HepG2 (cell line): Measurements from ENCODE around the gene UBE3B. TPM values are rescaled to one million over a fixed set of nuclear protein-coding genes. Genes with fewer than 3 reads are reported as not detected.

Experiments used
- CENPBD1 ChIP-seq: sonication (generic); formaldehyde crosslinking; IDR thresholded peaks from 2 replicates; pipeline ENCODE4 v1.8.0; 2022; ENCODE audit warnings: missing genetic modification reagents, low read depth, mild to moderate bottlenecking, borderline replicate concordance
- ELF1 ChIP-seq: sonication (generic); formaldehyde crosslinking; IDR thresholded peaks from 2 replicates; pipeline ENCODE4 v1.4.0; 2020; ENCODE audit warnings: missing genetic modification reagents
- ETV5 ChIP-seq: IDR thresholded peaks from 2 replicates; pipeline ENCODE4 v1.6.1; 2018; ENCODE audit warnings: missing biosample characterization, missing genetic modification reagents, inconsistent platforms, borderline replicate concordance
- FOXO1 ChIP-seq: sonication (generic); formaldehyde crosslinking; IDR thresholded peaks from 2 replicates; pipeline ENCODE4 v1.4.0; 2020; ENCODE audit warnings: missing genetic modification reagents
- IKZF5 ChIP-seq: IDR thresholded peaks from 2 replicates; pipeline ENCODE4 v1.6.1; 2018; ENCODE audit warnings: missing genetic modification reagents, mild to moderate bottlenecking, missing compliant biosample characterization
- NAIF1 ChIP-seq: sonication (generic); formaldehyde crosslinking; IDR thresholded peaks from 2 replicates; pipeline ENCODE4 v1.5.0; 2020; ENCODE audit warnings: mild to moderate bottlenecking, missing genetic modification reagents, borderline replicate concordance
- POGK ChIP-seq: sonication (generic); formaldehyde crosslinking; conservative IDR thresholded peaks from 2 replicates; pipeline ENCODE4 v1.8.0; 2022; ENCODE audit warnings: mild to moderate bottlenecking, moderate library complexity, missing genetic modification reagents
- ZNF207 ChIP-seq: fragments of 450-650 bp; IDR thresholded peaks from 2 replicates; pipeline ENCODE4 v1.6.1; 2016; ENCODE audit warnings: antibody characterized with exemption, borderline replicate concordance
- ZNF382 ChIP-seq: sonication (generic); formaldehyde crosslinking; IDR thresholded peaks from 2 replicates; pipeline ENCODE4 v1.5.0; 2020; ENCODE audit warnings: missing genetic modification reagents, mild to moderate bottlenecking, borderline replicate concordance
- ZNF614 ChIP-seq: IDR thresholded peaks from 2 replicates; pipeline ENCODE4 v1.6.1; 2018; ENCODE audit warnings: missing biosample characterization, missing genetic modification reagents, inconsistent platforms, borderline replicate concordance
- polyA plus RNA-seq, 8 experiments: library from polyadenylated mRNA; depleted of rRNA in 3 of 8; stranded (reverse) in 7 of 8; unstranded in 1 of 8; fragments of >200 nt; fragmentation: Illumina TruSeq in 4 of 8; extraction: Trizol in 4 of 8; gene quantifications; 2 replicates each; pipeline versions ENCODE4 v1.2.1 to v1.2.3, GENCODE V29; 2011 to 2016; ENCODE audit warnings: low read depth in 4 of 8, missing spikeins in 1 of 8, mixed read lengths in 1 of 8; ENCODE audit not compliant: insufficient read depth in 1 of 8
- total RNA-seq, 5 experiments: library from RNA; depleted of rRNA; stranded (reverse); fragments of >200 nt; fragmentation: Illumina TruSeq; extraction: Trizol; gene quantifications; 2 replicates each; pipeline ENCODE4 v1.2.3, GENCODE V29; 2016; ENCODE audit warnings: low read depth in 1 of 5
- TF ChIP-seq, protein P1 (sequence below): fragments of 450-650 bp; IDR thresholded peaks from 2 replicates; pipeline ENCODE4 v1.6.1; 2017
- TF ChIP-seq, protein P2 (sequence below): sonication (generic); formaldehyde crosslinking; IDR thresholded peaks from 2 replicates; pipeline ENCODE4 v1.5.0; 2020; ENCODE audit warnings: mild to moderate bottlenecking, missing genetic modification reagents, borderline replicate concordance

The UBE3B gene
- total and polyA plus RNA-seq, 2 of the 13 experiments (the other 11 are each of a cell fraction or from before 2014, with no cell fraction given) = 22.7 to 25.3 TPM

DNA sequence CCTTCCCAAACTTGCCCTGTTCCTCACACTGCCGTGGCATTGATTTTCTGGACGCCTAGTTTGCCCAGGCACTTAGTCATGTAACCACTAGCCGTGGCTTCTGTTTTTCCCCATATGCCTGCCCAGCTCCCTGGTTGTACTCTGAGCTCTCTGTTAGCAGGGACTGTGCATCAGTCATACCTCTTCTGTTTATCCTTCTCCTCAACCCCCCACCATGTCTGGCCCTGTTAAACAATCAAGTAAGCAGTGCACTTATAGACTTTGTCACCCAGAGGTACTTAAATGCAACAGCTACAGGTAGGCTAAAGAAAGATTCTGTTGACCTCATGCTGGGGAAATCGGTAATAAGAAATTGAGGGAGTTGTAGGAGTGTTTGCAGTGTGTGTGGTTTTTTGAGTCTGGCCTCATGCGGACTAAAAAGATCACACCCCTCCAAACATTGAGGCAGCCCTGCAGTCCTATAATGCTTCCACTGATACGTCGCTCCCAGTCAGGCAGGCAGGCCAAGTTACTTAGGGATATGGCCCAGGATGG, 17.0 kb downstream of the UBE3B start (continued):
- TF ChIP-seq, protein P1, sequence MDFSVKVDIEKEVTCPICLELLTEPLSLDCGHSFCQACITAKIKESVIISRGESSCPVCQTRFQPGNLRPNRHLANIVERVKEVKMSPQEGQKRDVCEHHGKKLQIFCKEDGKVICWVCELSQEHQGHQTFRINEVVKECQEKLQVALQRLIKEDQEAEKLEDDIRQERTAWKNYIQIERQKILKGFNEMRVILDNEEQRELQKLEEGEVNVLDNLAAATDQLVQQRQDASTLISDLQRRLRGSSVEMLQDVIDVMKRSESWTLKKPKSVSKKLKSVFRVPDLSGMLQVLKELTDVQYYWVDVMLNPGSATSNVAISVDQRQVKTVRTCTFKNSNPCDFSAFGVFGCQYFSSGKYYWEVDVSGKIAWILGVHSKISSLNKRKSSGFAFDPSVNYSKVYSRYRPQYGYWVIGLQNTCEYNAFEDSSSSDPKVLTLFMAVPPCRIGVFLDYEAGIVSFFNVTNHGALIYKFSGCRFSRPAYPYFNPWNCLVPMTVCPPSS = no peak
- no peak for TF ChIP-seq CENPBD1 (CRISPR knock-in tag)
- TF ChIP-seq NAIF1 (CRISPR knock-in tag) = no peak
- TF ChIP-seq IKZF5 (CRISPR knock-in tag) = no peak
- TF ChIP-seq POGK (CRISPR knock-in tag) = no peak
- TF ChIP-seq FOXO1 (CRISPR knock-in tag) = peak; percentile 48; the same call in 1 of the 2 replicates
- TF ChIP-seq ELF1 (CRISPR knock-in tag) = no peak
- peak; percentile 24; the same call in 1 of the 2 replicates for TF ChIP-seq ZNF614 (CRISPR knock-in tag)
- TF ChIP-seq, protein P2, sequence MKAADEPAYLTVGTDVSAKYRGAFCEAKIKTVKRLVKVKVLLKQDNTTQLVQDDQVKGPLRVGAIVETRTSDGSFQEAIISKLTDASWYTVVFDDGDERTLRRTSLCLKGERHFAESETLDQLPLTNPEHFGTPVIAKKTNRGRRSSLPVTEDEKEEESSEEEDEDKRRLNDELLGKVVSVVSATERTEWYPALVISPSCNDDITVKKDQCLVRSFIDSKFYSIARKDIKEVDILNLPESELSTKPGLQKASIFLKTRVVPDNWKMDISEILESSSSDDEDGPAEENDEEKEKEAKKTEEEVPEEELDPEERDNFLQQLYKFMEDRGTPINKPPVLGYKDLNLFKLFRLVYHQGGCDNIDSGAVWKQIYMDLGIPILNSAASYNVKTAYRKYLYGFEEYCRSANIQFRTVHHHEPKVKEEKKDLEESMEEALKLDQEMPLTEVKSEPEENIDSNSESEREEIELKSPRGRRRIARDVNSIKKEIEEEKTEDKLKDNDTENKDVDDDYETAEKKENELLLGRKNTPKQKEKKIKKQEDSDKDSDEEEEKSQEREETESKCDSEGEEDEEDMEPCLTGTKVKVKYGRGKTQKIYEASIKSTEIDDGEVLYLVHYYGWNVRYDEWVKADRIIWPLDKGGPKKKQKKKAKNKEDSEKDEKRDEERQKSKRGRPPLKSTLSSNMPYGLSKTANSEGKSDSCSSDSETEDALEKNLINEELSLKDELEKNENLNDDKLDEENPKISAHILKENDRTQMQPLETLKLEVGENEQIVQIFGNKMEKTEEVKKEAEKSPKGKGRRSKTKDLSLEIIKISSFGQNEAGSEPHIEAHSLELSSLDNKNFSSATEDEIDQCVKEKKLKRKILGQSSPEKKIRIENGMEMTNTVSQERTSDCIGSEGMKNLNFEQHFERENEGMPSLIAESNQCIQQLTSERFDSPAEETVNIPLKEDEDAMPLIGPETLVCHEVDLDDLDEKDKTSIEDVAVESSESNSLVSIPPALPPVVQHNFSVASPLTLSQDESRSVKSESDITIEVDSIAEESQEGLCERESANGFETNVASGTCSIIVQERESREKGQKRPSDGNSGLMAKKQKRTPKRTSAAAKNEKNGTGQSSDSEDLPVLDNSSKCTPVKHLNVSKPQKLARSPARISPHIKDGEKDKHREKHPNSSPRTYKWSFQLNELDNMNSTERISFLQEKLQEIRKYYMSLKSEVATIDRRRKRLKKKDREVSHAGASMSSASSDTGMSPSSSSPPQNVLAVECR (CRISPR knock-in tag) = peak; percentile 34; the same call in 1 of the 2 replicates
- TF ChIP-seq ZNF382 = no peak
- no peak; the same call in 1 of the 2 replicates for TF ChIP-seq ETV5 (CRISPR knock-in tag)
- no peak for TF ChIP-seq ZNF207
